ENCODE measurements around the gene CDHR5. TPM values are rescaled to one million over a fixed set of nuclear protein-coding genes. Genes with fewer than 3 reads are reported as not detected.

Gene CDHR5
- total and polyA plus RNA-seq, 2 of the 4 experiments (the other 2 are of a cell fraction) = not detected

- Histone ChIP-seq H2BK20ac (ENCODE audit: low read depth, low read length) (no peak overlapping the region), H3K9ac (ENCODE audit: low read depth, low read length) (no peak overlapping the region), H3K4me3 (ENCODE audit: insufficient read depth, low read depth, low read length) (no peak overlapping the region), H3K23ac (ENCODE audit: low read depth, low read length) (no peak overlapping the region), H3K4me1 (ENCODE audit: control insufficient read depth, insufficient read depth, low read length) (peaks cover 3% of the 10 kb centered on the region; the same call in 1 of the 2 replicates), H4K5ac (ENCODE audit: low read depth, low read length) (no peak overlapping the region), H2AK9ac (replicated peaks; ENCODE audit: low read depth, low read length, poor library complexity) (no peak overlapping the region), H4K20me1 (ENCODE audit: insufficient read depth, low read length) (peaks cover 58% of the 10 kb centered on the region), H2BK120ac (ENCODE audit: low read depth, low read length) (no peak overlapping the region), H3K4ac (ENCODE audit: low read depth, low read length) (no peak overlapping the region), H3K9me3 (ENCODE audit: control insufficient read depth, insufficient read depth, low read length) (no peaks in the 10 kb centered on the region), H2AK5ac (ENCODE audit: low read depth, low read length) (no peak overlapping the region), H3K36me3 (ENCODE audit: control insufficient read depth, insufficient read depth, low read length) (peaks cover 67% of the 10 kb centered on the region), H3K18ac (ENCODE audit: low read depth, low read length) (no peak overlapping the region), H3K9me1 (ENCODE audit: insufficient read depth, low read length) (no peaks in the 10 kb centered on the region; the same call in 1 of the 2 replicates), H3K56ac (ENCODE audit: extremely low read depth, insufficient read depth, low read length) (no peak overlapping the region), H3K27ac (ENCODE audit: insufficient read depth, low read length) (no peak overlapping the region), H3K79me1 (ENCODE audit: low read depth in 1 of 2, low read length in 2 of 2) (peaks cover 30 to 65% of the 10 kb centered on the region in 2 experiments), H3K14ac (replicated peaks; ENCODE audit: low read depth, low read length) (no peak overlapping the region), H2AFZ (replicated peaks; ENCODE audit: low read length, poor library complexity) (no peak overlapping the region), H2BK15ac (ENCODE audit: low read depth, low read length) (no peak overlapping the region), H4K8ac (ENCODE audit: low read depth in 2 of 2, low read length in 2 of 2) (no peak overlapping the region), H3K4me2 (ENCODE audit: low read depth, low read length) (no peak overlapping the region), H2BK5ac (ENCODE audit: low read depth, low read length, poor library complexity, severe bottlenecking) (no peak overlapping the region), H3K27me3 (ENCODE audit: control insufficient read depth, insufficient read depth, low read length) (no peaks in the 10 kb centered on the region), H4K91ac (ENCODE audit: insufficient read depth, low read depth, low read length) (no peak overlapping the region)
- TF ChIP-seq MAZ (IDR thresholded peaks at IDR 0.05; ENCODE audit: borderline replicate concordance, low read depth, low read length) (no peak), RFX5 (IDR thresholded peaks at IDR 0.05; ENCODE audit: low read depth, low read length) (no peak), RAD21 (IDR thresholded peaks at IDR 0.05; ENCODE audit: low read length) (no peak), BHLHE40 (IDR thresholded peaks at IDR 0.05; ENCODE audit: low read depth, low read length) (no peak), CEBPB (IDR thresholded peaks at IDR 0.05; ENCODE audit: low read depth, low read length) (no peak), NFE2L2 (IDR thresholded peaks at IDR 0.05; ENCODE audit: low read depth, low read length) (no peak), MAFK (IDR thresholded peaks at IDR 0.05; ENCODE audit: low read depth, low read length) (no peak), MXI1 (IDR thresholded peaks at IDR 0.05; ENCODE audit: borderline replicate concordance, low read depth, low read length) (no peak), CHD1 (IDR thresholded peaks at IDR 0.05; ENCODE audit: low read depth, low read length) (no peak), USF2 (IDR thresholded peaks at IDR 0.05; ENCODE audit: low read depth, low read length) (no peak), FOS (IDR thresholded peaks at IDR 0.05; ENCODE audit: low read depth, low read length) (no peak), RCOR1 (IDR thresholded peaks at IDR 0.05; ENCODE audit: insufficient replicate concordance, low read length) (no peak), POLR2A (IDR thresholded peaks at IDR 0.05; ENCODE audit: low read depth, low read length) (no peak), CTCF (conservative IDR thresholded peaks at IDR 0.05; ENCODE audit: low read depth, low read length) (no peak), SMC3 (IDR thresholded peaks at IDR 0.05; ENCODE audit: low read depth, low read length) (no peak)
- TF ChIP-seq, protein P1, sequence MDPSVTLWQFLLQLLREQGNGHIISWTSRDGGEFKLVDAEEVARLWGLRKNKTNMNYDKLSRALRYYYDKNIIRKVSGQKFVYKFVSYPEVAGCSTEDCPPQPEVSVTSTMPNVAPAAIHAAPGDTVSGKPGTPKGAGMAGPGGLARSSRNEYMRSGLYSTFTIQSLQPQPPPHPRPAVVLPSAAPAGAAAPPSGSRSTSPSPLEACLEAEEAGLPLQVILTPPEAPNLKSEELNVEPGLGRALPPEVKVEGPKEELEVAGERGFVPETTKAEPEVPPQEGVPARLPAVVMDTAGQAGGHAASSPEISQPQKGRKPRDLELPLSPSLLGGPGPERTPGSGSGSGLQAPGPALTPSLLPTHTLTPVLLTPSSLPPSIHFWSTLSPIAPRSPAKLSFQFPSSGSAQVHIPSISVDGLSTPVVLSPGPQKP (IDR thresholded peaks at IDR 0.05; ENCODE audit: borderline replicate concordance, low read depth, low read length) = no peak
- dilution Hi-C loops (cut with HindIII; ENCODE audit: low sequenced_read_pairs, unreplicated experiment) (no loop called here), intact Hi-C loops (cut with micrococcal nuclease) (no loop called here), in situ Hi-C loops (cut with MboI; ENCODE audit: low sequenced_read_pairs) (no loop called here)
- BruUV-seq (replicated peaks) = no TSS peak
- WGBS, 2 experiments (ENCODE audit: extremely low coverage in 2 of 2, insufficient read length in 1 of 2) = 99% methylated on average over 14 of the region's 22 CpGs; no CpG with 5 or more reads in 1 of the 2 experiments
- ChIA-PET CTCF (no interaction called here), POLR2A (ENCODE audit: unreplicated experiment) (no interaction called here)
- DNase-seq (no peak), ATAC-seq (ENCODE audit: low read depth) (no peak)
These were observed 32.3 kb downstream of the CDHR5 start for GRCh38 chr11:592501-592900.

All from IMR-90 (cell line).